HG03469 (cell line): ENCODE data around the gene WNT5B.

Experiments used
- ATAC-seq: cut with Tn5 transposase; IDR thresholded peaks from one replicate; pipeline ENCODE4 v1.9.1; 2021; ENCODE audit warnings: mild to moderate bottlenecking, moderate library complexity, moderate number of reproducible peaks; ENCODE audit not compliant: unreplicated experiment

WNT5B gene

GRCh38 chr12:1628666-1629337 is at the start of gene WNT5B:
Gene WNT5B, plus strand, starts transcription at chr12:1629231. Its CDS starts 2,124 bp downstream, at chr12:1631355.
- ATAC-seq: no peak

GRCh38 chr12:1579651-1580435 is 49.2 kb upstream of the WNT5B start:
- ATAC-seq: no peak

DNA sequence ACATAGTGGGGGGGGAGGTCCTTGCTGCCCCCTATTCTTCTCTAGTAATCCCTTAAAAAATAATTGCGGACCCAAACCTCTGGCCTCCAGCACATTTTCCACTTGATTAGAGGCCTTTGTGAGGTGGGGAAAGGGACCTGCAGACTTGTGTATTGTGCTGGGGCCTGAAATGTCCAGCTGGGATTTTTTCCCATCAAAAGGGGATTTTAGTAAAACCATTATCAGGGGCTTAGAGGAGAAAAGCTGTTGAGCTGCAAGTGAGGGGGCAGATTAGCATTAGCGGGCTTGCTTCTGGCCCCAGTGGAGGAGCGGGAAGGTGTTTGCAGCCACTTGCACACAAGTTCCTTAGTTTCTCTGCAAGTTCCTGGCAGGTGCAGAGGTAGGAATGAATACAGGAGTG is 48.5 kb upstream of the WNT5B start:
- ATAC-seq: no peak

DNA sequence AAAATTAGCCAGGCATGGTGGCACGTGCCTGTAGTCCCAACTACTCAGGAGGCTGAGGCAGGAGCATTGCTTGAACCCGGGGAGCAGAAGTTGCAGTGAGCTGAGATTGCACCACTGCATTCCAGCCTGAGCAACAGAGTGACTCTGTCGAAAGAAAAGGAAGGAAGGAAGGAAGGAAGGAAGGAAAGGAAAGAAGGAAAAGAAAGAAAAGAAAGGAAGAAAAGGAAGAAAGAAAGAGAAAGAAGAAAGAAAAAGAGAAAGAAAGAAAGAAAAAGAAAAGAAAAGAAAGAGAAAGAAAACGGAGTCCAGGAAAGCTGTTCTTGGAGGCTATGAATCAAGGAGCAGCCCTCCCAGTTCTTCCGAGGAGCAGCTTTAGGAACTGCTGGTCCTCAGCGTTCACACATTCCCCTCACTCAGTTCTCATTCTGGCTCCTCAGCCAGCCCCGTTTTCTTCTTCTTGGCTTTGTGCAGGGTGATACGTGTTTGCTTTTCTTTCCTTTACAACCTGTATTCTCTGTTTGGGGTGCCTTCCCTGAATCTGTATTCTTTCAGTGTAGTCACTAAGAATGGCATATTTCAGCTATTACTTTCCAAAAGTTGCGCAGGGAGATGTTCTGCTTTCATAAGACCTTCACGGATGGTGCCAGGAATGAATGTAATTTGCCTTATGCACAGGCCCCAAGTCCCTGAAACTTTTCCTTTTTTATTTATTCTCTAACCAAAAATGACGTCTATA is 46.9 kb upstream of the WNT5B start:
- ATAC-seq: no peak

DNA sequence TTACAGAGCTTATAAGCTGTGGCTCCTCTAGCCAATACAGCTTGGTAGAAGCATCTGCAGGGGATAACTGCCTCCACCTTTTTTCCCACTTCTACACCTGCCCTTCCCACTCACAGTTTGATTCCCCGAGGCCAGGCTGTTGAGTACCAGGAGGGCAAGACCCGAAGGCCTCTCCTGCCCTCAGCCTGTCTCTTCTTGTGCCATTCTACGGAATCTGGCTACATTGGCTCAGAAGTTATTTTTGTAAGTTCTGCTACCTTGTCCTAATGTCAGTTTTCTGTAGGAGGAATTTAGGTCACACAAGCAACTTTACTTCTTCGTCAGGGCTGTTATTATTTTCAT is 46.4 kb upstream of the WNT5B start:
- ATAC-seq: no peak

DNA sequence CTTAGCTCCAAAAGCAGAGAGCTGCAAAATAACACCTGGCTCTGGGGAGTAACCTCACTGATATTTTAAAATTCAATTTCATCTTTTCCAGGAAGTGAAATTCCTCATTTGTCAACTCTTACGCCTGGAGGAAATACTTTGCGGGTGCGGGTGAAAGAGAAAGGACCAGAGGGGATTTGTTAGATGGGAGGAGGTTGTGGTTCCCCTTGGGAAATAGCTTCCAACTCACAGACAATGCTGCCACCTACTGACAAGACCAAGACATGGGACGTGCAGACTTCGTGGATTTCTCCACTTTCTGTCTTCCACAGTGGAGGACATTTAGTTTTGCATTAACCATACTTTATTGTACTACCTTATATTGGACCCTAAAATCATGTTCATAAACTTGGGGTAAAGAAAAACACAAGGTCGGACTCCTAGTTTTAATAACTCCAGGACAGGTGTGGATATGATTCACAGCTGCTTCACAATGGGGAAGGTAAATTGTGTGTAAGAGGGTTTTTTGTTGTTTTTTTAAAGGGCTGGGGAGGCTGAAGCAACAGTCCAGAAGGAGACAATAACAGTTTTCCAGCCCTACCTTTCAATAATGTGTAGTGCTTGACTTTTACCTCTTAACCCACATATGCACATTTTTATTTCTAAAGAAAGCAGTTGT is 45.5 kb upstream of the WNT5B start:
- peak; percentile 48 for ATAC-seq

- ATAC-seq: no peak
Observed at GRCh38 chr12:1584326-1584725, 44.7 kb upstream of the WNT5B start.

DNA sequence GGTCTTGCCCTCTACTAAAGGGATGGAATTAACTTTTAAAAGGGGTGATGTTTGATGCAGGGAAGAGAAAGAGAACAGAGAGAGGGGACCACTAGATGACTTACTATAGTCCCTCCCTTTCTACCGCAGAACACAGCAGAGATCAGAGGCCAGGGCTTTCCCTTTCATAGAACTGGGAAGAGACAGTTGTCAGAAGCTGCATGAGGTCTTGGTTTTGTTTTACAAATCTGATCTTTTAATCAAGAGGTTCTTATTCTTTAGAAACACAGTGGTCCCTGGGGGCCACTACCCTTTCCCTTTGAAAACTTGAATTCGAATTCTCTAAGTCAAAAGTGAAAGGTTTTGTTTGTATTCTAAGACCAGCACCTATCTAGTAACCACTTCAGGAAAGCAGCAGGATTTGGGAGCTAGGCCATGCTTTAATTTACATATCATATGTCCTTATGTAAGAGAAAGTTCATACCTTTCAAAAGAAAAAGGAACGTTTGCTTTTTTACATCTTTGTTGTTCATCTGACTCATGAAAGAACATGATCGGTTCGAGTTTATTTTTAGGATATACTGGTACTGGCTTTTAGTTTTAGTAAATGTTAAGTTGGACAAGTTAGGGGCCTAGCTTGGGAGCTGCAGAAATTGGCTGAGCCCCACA is 41.0 kb upstream of the WNT5B start:
- ATAC-seq: no peak

DNA sequence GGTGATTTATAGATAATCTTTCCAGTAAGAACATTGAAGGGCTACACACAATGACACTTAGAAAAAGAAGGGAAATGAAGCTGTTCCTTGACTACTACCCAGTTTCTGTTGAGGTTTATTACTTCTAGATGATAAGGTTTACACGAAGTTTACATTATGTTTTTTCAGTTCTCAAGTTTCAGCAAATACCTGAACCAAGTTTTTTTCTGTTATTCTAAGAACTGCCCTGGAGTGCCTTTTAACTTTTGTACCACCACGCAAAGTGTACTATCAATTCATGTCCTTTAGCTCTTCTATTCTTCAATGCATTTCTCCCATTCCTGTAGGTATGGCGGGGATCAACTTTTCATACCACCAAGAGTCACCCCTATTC is 40.5 kb upstream of the WNT5B start:
- no peak for ATAC-seq

DNA sequence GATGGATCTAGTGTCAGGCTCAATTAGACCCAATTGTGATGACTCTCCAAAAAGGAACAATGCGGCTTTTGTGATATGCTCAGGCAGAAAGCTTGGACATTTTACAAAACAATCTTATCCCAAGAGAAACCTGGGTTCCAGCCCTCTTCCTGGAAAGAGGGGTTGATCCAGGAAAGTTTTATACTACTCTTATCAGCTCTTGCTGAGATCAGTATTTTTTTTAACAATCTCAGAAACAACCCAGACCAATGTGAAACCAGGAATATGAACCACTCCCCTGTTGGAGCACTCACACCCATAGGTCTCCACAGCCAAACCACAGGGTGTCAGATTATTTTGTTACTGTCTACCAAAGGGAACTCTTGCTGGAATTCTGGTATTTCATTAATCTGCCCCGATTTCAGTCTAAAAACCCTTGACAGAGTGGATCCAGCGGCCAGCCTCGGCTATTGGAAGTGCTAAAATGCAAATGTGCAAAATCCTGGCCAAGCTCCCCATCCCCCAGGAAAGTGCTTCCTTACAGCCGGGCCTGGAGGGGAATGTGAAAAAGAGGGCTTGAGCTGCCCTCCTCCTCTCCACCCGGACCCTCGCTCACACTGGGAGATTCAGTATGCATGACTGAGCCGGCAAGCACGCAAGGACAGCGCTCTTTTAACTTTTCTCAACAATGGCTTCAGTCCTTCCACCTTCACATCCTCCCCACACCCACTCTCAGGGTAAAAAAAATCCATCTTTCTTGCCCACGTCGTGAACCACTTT is 38.6 kb upstream of the WNT5B start:
- no peak for ATAC-seq

GRCh38 chr12:1591034-1591433 is 38.0 kb upstream of the WNT5B start:
- no peak for ATAC-seq

- no peak for ATAC-seq
Observed at GRCh38 chr12:1591543-1591942, 37.5 kb upstream of the WNT5B start.

- ATAC-seq: no peak
Observed at GRCh38 chr12:1592444-1593173, 36.4 kb upstream of the WNT5B start.

- ATAC-seq: peak; percentile 10
Observed at GRCh38 chr12:1593174-1594005, 35.6 kb upstream of the WNT5B start.

DNA sequence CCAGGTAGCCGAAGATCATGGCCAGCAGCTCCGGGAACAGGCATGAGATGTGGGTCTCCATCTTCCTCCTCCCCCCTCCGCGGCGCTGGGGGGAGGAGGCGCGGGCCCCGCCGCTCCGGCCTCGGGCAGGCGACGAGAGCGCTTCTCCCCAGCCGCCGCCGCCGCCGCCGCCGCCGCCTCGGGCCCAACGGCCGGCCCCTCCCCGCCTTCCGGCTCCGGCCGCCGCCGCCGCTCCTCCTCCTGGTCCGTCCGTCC is 35.1 kb upstream of the WNT5B start:
- ATAC-seq: peak; percentile 31

GRCh38 chr12:1594261-1595025 is 34.6 kb upstream of the WNT5B start, which contains the start of gene FBXL14:
Gene FBXL14, minus strand, starts transcription at chr12:1594581. Its CDS starts 515 bp downstream, at chr12:1594066.
- peak; percentile 28 for ATAC-seq

- ATAC-seq: no peak
Observed at GRCh38 chr12:1595026-1595561, 33.9 kb upstream of the WNT5B start.
